Neutrophil (primary cell): ENCODE results near the gene BHLHE40.

Source experiments
- H3K27ac ChIP-seq: fragments of 200-600 bp; sonication (generic); 2 replicates; pipeline ENCODE4 v1.5.1; 2016; ENCODE audit warnings: mild to moderate bottlenecking, moderate library complexity
- H3K27me3 ChIP-seq: fragments of 200-600 bp; sonication (generic); 2 replicates; pipeline ENCODE4 v1.6.0; 2016; ENCODE audit warnings: mild to moderate bottlenecking
- H3K36me3 ChIP-seq: fragments of 200-600 bp; sonication (generic); 2 replicates; pipeline ENCODE4 v1.5.1; 2017
- H3K4me1 ChIP-seq, 2 experiments: fragments of 200-600 bp in 1 of 2; sonication (generic) in 1 of 2; 1 replicate in 1 of 2; 2 replicates in 1 of 2; pipeline versions ENCODE4 v1.5.1 to v1.6.1; 2013 to 2016; ENCODE audit warnings: low read depth in 1 of 2, low read length in 1 of 2, mild to moderate bottlenecking in 1 of 2, moderate library complexity in 1 of 2; ENCODE audit not compliant: control insufficient read depth in 1 of 2, insufficient read depth in 1 of 2
- H3K4me3 ChIP-seq, 2 experiments: fragments of 200-600 bp in 1 of 2; sonication (generic) in 1 of 2; 1 replicate in 1 of 2; 2 replicates in 1 of 2; pipeline ENCODE4 v1.5.1; 2013 to 2016; ENCODE audit warnings: low read depth in 1 of 2, low read length in 1 of 2, mild to moderate bottlenecking in 1 of 2, moderate library complexity in 1 of 2
- H3K9me3 ChIP-seq: fragments of 200-600 bp; sonication (generic); 2 replicates; pipeline ENCODE4 v1.5.1; 2016
- CTCF ChIP-seq: fragments of 200-600 bp; sonication (generic); IDR thresholded peaks from 2 replicates; pipeline ENCODE4 v1.5.1; 2016; ENCODE audit warnings: antibody characterized with exemption

The BHLHE40 gene

GRCh38 chr3:4972652-4973643 lies 6.3 kb upstream of the BHLHE40 start:
- no peak for TF ChIP-seq CTCF
- Histone ChIP-seq H3K4me3 (no peak overlapping the region), H3K36me3 (no peaks in the 10 kb centered on the region)

GRCh38 chr3:4974154-4974553 lies 5.1 kb upstream of the BHLHE40 start:
- Histone ChIP-seq H3K27me3 (no peaks in the 10 kb centered on the region), H3K9me3 (no peaks in the 10 kb centered on the region)
- no peak for TF ChIP-seq CTCF

More at GRCh38 chr3:4972652-4973643, 6.3 kb upstream of the BHLHE40 start:
- H3K4me1 ChIP-seq = peaks cover 20 to 23% of the 10 kb centered on the region in 2 experiments
- H3K27ac ChIP-seq = no peak overlapping the region
- no peaks in the 10 kb centered on the region for H3K9me3 ChIP-seq
- H3K27me3 ChIP-seq = no peaks in the 10 kb centered on the region

GRCh38 chr3:4976109-4976508 lies 3.1 kb upstream of the BHLHE40 start:
- peak overlapping the region; percentile 89 to 91 for H3K4me3 ChIP-seq
- H3K9me3 ChIP-seq = no peaks in the 10 kb centered on the region
- H3K27me3 ChIP-seq = no peaks in the 10 kb centered on the region
- H3K27ac ChIP-seq = peak overlapping the region; percentile 92
- H3K4me1 ChIP-seq = peaks cover 38 to 41% of the 10 kb centered on the region in 2 experiments
- TF ChIP-seq CTCF = peak; percentile 73
- H3K36me3 ChIP-seq = no peaks in the 10 kb centered on the region

More at GRCh38 chr3:4974154-4974553, 5.1 kb upstream of the BHLHE40 start:
- Histone ChIP-seq H3K4me1 (peaks cover 24 to 25% of the 10 kb centered on the region in 2 experiments), H3K4me3 (no peak overlapping the region), H3K27ac (no peak overlapping the region), H3K36me3 (no peaks in the 10 kb centered on the region)

GRCh38 chr3:4977001-4977852 lies 2.0 kb upstream of the BHLHE40 start:
- Histone ChIP-seq H3K36me3 (no peaks in the 10 kb centered on the region), H3K9me3 (no peaks in the 10 kb centered on the region), H3K27me3 (no peaks in the 10 kb centered on the region), H3K27ac (peak overlapping the region; percentile 92), H3K4me3 (peak overlapping the region; percentile 89 to 91), H3K4me1 (peaks cover 50 to 53% of the 10 kb centered on the region in 2 experiments)
- TF ChIP-seq CTCF = peak; percentile 27

- H3K36me3 ChIP-seq = peaks cover 3% of the 10 kb centered on the region
- peak overlapping the region; percentile 89 to 91 for H3K4me3 ChIP-seq
- TF ChIP-seq CTCF = no peak
- no peaks in the 10 kb centered on the region for H3K9me3 ChIP-seq
- no peaks in the 10 kb centered on the region for H3K27me3 ChIP-seq
- H3K27ac ChIP-seq = peak overlapping the region; percentile 92
- peaks cover 56 to 59% of the 10 kb centered on the region in 2 experiments for H3K4me1 ChIP-seq
Observed at GRCh38 chr3:4977853-4978203, 1.4 kb upstream of the BHLHE40 start.
